K562 (cell line): ENCODE measurements around the gene LIMK1. TPM values are rescaled to one million over a fixed set of nuclear protein-coding genes. Genes with fewer than 3 reads are reported as not detected.

Source experiments
- ARNT ChIP-seq, 2 experiments: fragments of 450-650 bp; IDR thresholded peaks; 2 replicates each; pipeline ENCODE4 v1.6.1; 2016; ENCODE audit warnings: mild to moderate bottlenecking in 1 of 2
- ATF1 ChIP-seq, 2 experiments: fragments of 450-650 bp in 1 of 2; IDR thresholded peaks; 2 replicates each; pipeline ENCODE4 v1.6.1; 2016; ENCODE audit warnings: missing compliant biosample characterization in 1 of 2, missing genetic modification characterization in 1 of 2
- DPF2 ChIP-seq: fragments of 450-650 bp; IDR thresholded peaks from 2 replicates; pipeline ENCODE4 v1.6.1; 2016
- E2F8 ChIP-seq: fragments of 450-650 bp; IDR thresholded peaks from 2 replicates; pipeline ENCODE4 v1.7.1; 2018; ENCODE audit warnings: mild to moderate bottlenecking, low read depth; ENCODE audit not compliant: partially characterized antibody
- FOSL1 ChIP-seq: fragments of 200-800 bp; sonication (Bioruptor generic); conservative IDR thresholded peaks from 2 replicates; pipeline ENCODE4 v1.6.1; 2016; ENCODE audit warnings: missing genetic modification characterization, missing compliant biosample characterization
- GATAD2A ChIP-seq: fragments of 450-650 bp; IDR thresholded peaks from 2 replicates; pipeline ENCODE4 v1.6.1; 2017
- GATAD2B ChIP-seq: fragments of 450-650 bp; IDR thresholded peaks from 2 replicates; pipeline ENCODE4 v1.6.1; 2017; ENCODE audit warnings: mild to moderate bottlenecking, borderline replicate concordance
- HCFC1 ChIP-seq: IDR thresholded peaks from 2 replicates; pipeline ENCODE4 v1.6.1; 2012; ENCODE audit warnings: low read depth, low read length, improper control_type of control experiment
- MAFG ChIP-seq: fragments of 450-650 bp; conservative IDR thresholded peaks from 2 replicates; pipeline ENCODE4 v1.6.1; 2016; ENCODE audit warnings: missing genetic modification characterization, missing compliant biosample characterization
- MTA2 ChIP-seq: fragments of 450-650 bp; IDR thresholded peaks from 2 replicates; pipeline ENCODE4 v1.6.1; 2016; ENCODE audit warnings: low read depth
- PKNOX1 ChIP-seq: fragments of 450-650 bp; IDR thresholded peaks from 2 replicates; pipeline ENCODE4 v1.6.1; 2016
- POLR2AphosphoS2 ChIP-seq: IDR thresholded peaks from 2 replicates; pipeline ENCODE4 v1.6.1; 2012; ENCODE audit warnings: low read length, improper control_type of control experiment
- RAD21 ChIP-seq, 2 experiments: fragments of 250-450 bp in 1 of 2; fragments of 450-650 bp in 1 of 2; sonication (Bioruptor Pico) in 1 of 2; formaldehyde crosslinking in 1 of 2; IDR thresholded peaks in 1 of 2; conservative IDR thresholded peaks in 1 of 2; 2 replicates each; pipeline versions ENCODE4 v1.4.0 to v1.8.0; 2020 to 2022; ENCODE audit warnings: mild to moderate bottlenecking in 2 of 2, moderate library complexity in 1 of 2
- RB1 ChIP-seq: fragments of 450-650 bp; IDR thresholded peaks from 2 replicates; pipeline ENCODE4 v1.6.1; 2017; ENCODE audit warnings: low read depth, mild to moderate bottlenecking
- SMAD3 ChIP-seq: fragments of 450-650 bp; formaldehyde crosslinking; conservative IDR thresholded peaks from 2 replicates; pipeline ENCODE4 v1.4.0; 2020; ENCODE audit warnings: mild to moderate bottlenecking
- TEAD4 ChIP-seq, 2 experiments: sonication (generic) in 1 of 2; formaldehyde crosslinking in 1 of 2; IDR thresholded peaks; 2 replicates each; pipeline versions ENCODE4 v1.6.1 to v1.8.0; 2012 to 2022; ENCODE audit warnings: borderline replicate concordance in 1 of 2, inconsistent platforms in 1 of 2, low read length in 1 of 2, mild to moderate bottlenecking in 1 of 2, missing genetic modification reagents in 1 of 2
- ZFX ChIP-seq: sonication (generic); formaldehyde crosslinking; IDR thresholded peaks from 2 replicates; pipeline ENCODE4 v1.8.0; 2022; ENCODE audit warnings: mild to moderate bottlenecking, missing genetic modification reagents, moderate library complexity
- ZNF780A ChIP-seq: fragments of 250-450 bp; sonication (Bioruptor Pico); IDR thresholded peaks from 2 replicates; pipeline ENCODE4 v1.5.0; 2021; ENCODE audit warnings: mild to moderate bottlenecking
- polyA plus RNA-seq, 8 experiments: library from polyadenylated mRNA; depleted of rRNA in 4 of 8; stranded (reverse) in 5 of 8; unstranded in 3 of 8; fragments of >200 nt; fragmentation: Nextera tagmentation in 2 of 8; fragmentation: Illumina TruSeq in 1 of 8; extraction: Ambion mirVana in 2 of 8; extraction: Trizol in 1 of 8; gene quantifications; 2 replicates each; pipeline versions ENCODE4 v1.2.1 to v1.2.3, GENCODE V29; 2011 to 2014; ENCODE audit warnings: inconsistent platforms in 1 of 8, missing spikeins in 1 of 8
- total RNA-seq, 7 experiments: library from RNA; depleted of rRNA in 6 of 7; stranded (reverse); fragments of >200 nt in 6 of 7; fragmentation: Illumina TruSeq in 2 of 7; extraction: Trizol in 2 of 7; gene quantifications; 2 replicates each; pipeline versions ENCODE4 v1.2.1 to v1.2.3, GENCODE V29; 2011 to 2021; ENCODE audit warnings: low replicate concordance in 1 of 7
- TF ChIP-seq, protein P1 (sequence below): fragments of 450-650 bp; IDR thresholded peaks from 2 replicates; pipeline ENCODE4 v1.6.1; 2017; ENCODE audit warnings: antibody characterized with exemption, mild to moderate bottlenecking

LIMK1 gene
- total and polyA plus RNA-seq, 9 of the 15 experiments (the other 6 are each of a cell fraction or from before 2014, with no cell fraction given), result 0.14 to 30.0 (median 15.9) TPM

GRCh38 chr7:74164985-74165456 lies 81.4 kb downstream of the LIMK1 start (continued):
- TF ChIP-seq ZFX (CRISPR knock-in tag), result peak; percentile 71
- TF ChIP-seq PKNOX1, result peak; percentile 96
- no peak for TF ChIP-seq MAFG (tag)
- no peak for TF ChIP-seq ZNF780A
- peak; percentile 28; the same call in 1 of the 2 replicates for TF ChIP-seq TEAD4 (IDR thresholded peaks at IDR 0.05; ENCODE audit: low read length)
- no peak for TF ChIP-seq TEAD4 (CRISPR knock-in tag; IDR thresholded peaks at IDR 0.05; ENCODE audit: borderline replicate concordance)
- TF ChIP-seq, protein P1, sequence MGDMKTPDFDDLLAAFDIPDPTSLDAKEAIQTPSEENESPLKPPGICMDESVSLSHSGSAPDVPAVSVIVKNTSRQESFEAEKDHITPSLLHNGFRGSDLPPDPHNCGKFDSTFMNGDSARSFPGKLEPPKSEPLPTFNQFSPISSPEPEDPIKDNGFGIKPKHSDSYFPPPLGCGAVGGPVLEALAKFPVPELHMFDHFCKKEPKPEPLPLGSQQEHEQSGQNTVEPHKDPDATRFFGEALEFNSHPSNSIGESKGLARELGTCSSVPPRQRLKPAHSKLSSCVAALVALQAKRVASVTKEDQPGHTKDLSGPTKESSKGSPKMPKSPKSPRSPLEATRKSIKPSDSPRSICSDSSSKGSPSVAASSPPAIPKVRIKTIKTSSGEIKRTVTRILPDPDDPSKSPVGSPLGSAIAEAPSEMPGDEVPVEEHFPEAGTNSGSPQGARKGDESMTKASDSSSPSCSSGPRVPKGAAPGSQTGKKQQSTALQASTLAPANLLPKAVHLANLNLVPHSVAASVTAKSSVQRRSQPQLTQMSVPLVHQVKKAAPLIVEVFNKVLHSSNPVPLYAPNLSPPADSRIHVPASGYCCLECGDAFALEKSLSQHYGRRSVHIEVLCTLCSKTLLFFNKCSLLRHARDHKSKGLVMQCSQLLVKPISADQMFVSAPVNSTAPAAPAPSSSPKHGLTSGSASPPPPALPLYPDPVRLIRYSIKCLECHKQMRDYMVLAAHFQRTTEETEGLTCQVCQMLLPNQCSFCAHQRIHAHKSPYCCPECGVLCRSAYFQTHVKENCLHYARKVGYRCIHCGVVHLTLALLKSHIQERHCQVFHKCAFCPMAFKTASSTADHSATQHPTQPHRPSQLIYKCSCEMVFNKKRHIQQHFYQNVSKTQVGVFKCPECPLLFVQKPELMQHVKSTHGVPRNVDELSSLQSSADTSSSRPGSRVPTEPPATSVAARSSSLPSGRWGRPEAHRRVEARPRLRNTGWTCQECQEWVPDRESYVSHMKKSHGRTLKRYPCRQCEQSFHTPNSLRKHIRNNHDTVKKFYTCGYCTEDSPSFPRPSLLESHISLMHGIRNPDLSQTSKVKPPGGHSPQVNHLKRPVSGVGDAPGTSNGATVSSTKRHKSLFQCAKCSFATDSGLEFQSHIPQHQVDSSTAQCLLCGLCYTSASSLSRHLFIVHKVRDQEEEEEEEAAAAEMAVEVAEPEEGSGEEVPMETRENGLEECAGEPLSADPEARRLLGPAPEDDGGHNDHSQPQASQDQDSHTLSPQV, result 0 out of 2 replicates have a peak, but pooled peaks have one; percentile 53
- peak; percentile 36; the same call in 1 of the 2 replicates for TF ChIP-seq HCFC1
- 0 out of 2 replicates have a peak, but pooled peaks have one; percentile 34 for TF ChIP-seq GATAD2B
- 0 out of 2 replicates have a peak, but pooled peaks have one; percentile 25 for TF ChIP-seq MTA2
- peak; percentile 61; the same call in 1 of the 2 replicates for TF ChIP-seq DPF2
- TF ChIP-seq RAD21 (CRISPR knock-in tag; conservative IDR thresholded peaks at IDR 0.05 in 1 of 2, IDR thresholded peaks at IDR 0.05 in 1 of 2), result peak; percentile 15 to 47; a peak in 3 of 4 replicates
- TF ChIP-seq SMAD3 (CRISPR knock-in tag), result no peak
- no peak for TF ChIP-seq POLR2AphosphoS2
- TF ChIP-seq ARNT (IDR thresholded peaks at IDR 0.05), result peak in 1 of 2 experiments; percentile 8; a peak in 1 of 4 replicates
- no peak for TF ChIP-seq ATF1 (CRISPR knock-in tag; IDR thresholded peaks at IDR 0.05)
- peak; percentile 51; the same call in 1 of the 2 replicates for TF ChIP-seq ATF1 (tag; IDR thresholded peaks at IDR 0.05)
- peak; percentile 12; the same call in 1 of the 2 replicates for TF ChIP-seq RB1
- TF ChIP-seq E2F8, result peak; percentile 43
- TF ChIP-seq GATAD2A, result peak; percentile 87
- TF ChIP-seq FOSL1 (tag), result 0 out of 2 replicates have a peak, but pooled peaks have one; percentile 25
